Nucleus accumbens (tissue), 56 donors: ENCODE measurements around the gene NFATC4.
"Not testable (repeated sequence)": the region's sequence is repeated elsewhere in the genome, so short reads cannot be mapped to it uniquely, and the experiment has no call there.

ENCODE experiments used
- DNase-seq, 56 donors: peaks; one replicate each; lab custom pipeline; 2025; lab: John Stamatoyannopoulos, UW

NFATC4 gene

DNA sequence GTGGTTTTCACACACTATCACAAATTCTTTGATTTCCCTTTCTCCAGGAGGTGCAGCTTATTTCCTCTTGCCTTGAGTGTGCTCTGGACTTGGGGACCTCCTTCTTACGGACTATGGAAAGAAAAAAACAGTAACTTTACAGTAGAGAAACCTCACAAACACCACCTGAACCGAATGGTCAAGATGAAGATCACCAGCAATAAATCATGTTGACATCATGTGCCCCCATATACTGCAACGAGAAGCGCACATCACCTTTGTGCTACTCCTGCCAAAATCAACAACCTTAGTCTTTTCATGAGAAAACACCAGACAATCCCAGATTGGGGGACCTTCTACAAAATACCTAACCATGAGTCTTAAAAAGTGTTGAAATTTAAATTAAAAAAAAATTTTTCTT is 17.5 kb downstream of the NFATC4 start:
- no peak for DNase-seq

DNA sequence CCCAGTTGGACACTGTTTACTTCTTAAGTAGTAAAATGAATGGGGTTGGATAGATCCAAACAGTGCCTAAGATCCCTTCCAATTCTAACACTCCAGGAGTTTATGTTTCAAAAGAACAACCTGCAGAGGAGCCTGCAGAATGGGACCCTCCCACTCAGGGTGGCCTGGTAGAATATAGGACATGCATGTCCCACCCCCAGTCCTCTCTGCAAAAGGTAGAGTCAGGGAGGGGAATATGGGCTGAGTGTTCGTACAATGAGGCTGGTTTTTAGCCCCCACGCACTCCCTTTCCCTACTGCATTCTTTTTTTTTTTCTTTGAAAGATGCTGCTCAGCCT is 19.0 kb downstream of the NFATC4 start:
- DNase-seq = no peak

DNA sequence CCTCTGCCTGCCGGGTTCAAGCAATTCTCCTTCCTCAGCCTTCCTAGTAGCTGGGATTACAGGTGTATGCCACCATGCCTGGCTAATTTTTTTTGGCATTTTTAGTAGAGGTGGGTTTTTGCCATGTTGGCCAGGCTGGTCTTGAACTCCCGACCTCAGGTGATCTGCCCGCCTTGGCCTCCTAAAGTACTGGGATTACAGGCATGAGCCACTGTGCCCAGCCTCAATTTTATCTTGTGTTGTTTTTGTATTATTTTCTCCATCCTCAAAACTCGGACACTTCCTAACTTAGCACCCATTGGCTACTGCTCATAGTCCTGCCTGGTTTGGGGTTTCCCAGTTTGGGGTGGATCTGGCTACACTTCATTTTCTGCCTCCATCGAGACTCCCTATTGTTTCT is 19.6 kb downstream of the NFATC4 start:
- DNase-seq = not testable (repeated sequence)

DNA sequence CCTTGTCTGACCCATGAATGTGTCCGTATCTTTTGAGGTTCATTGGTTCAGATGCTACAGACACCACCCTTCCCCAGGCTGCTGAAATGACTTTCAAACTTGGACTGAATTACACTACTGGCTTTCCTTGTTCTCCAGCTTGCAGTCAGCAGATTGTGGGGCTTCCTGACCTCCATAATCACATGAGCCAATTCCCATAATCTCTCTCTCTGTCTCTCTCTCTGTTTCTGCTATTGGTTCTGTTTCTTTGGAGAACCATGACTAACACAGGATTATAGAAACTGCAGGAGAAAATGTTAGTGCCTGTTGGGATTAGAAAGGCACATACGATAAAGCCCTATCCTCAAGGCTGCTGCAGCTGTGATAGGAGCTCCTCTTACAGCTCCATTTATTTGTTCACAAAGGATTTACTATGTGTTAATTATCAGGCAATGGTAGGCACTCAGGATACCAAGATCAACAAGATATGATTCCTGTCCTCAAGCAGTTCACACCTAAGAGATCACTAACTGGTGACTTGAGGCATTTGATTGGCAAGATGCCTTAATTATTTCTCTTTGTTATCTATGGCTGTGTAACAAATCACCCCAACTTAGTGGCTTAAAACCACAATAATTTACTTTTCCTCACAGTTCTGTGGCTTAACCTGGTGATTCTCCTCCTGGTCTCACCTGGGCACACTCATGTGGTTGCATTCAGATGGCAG is 20.6 kb downstream of the NFATC4 start:
- no peak for DNase-seq

DNA sequence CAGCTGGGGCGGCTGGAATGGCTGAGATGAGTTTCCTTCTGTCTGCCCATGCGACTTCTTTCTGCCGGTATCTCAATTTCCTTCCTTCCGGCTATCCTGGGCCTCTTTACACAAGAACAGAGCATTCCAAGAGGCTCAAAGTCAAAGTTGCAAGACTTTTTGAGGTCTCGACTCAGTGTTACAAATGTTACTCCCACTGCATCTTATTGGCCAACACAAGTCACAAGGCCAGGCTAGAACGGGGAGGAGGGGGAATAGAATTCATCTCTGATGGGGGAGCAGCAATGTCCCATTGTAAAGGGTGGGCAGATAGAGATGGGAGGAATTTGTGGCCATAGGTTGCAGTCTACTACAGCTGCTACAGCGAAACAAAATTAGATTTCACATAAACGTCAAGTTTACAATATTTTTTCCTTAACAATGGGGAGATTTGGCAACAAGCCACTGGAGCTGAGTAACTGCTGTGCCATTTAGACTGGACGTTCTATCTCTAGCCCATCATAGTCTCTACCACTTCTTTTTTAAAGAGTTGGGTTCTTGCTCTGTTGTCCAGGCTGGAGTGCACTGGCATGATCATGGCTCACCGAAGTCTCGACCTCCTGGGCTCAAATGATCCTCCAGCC is 21.4 kb downstream of the NFATC4 start:
- DNase-seq = no peak

DNA sequence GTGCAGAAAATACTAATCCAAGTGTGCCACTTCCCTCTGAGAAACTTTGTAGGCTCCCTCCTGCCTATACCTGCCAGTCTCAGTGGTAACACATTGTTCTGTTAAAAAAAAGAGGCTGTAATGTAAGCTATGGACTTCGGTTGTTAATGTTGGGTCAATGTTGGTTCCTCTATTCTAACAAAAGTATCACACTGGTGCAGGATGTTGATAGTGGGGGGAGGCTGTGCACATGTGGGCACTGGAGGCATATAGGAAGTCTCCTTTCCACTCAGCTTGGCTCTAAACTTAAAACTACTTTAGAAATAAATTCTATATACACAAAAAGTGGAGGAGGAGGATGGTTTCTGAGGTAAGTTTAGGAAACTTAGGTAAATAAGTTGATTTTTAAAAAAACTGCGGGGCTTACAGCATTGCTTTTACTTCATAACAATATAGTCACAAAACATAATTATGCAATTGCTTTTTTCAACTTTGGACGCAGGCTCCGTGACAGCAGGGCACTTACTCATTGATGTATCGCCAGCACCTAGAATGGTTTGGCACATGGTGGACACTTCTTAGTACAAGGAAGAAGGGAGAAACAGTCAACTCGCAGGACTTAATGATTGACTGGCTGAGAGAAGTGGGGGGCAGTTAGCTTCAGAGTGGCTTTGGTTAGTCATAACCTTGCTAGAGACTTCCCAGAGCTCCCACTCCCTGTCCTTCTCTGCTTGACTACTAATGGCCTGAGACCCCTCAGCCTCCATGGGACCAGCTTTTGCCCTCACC is 22.9 kb downstream of the NFATC4 start:
- no peak for DNase-seq

DNA sequence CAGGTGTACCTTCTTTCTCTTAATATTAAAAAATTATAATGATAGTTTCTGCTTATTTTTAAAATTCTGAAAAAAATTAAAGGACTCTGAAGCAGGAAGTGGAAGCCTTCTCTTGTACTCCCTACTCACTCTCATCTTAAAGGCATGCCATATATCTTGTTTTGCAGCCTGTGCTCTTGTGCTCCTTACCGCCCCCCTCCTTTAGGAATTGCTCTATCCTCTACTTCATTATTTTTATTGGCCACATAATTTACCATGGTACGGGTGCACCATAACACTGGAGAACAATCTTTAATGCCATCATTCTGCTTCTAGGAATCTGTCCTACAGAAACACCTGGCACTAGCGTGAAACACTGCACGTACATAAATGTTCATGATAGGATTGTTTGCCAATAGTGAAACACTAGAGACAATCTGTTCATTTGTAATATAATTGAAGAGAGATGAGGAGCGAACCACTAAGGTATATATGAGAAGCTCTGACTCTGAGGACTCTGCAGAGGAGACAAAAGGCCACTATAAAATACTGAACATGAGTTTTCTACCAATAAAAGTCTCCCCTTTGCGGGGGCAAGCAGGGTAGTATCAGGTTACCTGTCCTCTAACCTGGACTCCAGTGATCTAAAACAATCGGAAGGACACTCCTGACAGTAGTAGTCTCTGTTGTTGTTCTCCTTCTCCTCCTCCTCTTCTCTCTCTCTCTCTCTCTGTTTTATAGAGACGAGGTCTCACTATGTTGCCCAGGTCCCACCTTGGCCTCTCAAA is 24.5 kb downstream of the NFATC4 start:
- DNase-seq = no peak

DNA sequence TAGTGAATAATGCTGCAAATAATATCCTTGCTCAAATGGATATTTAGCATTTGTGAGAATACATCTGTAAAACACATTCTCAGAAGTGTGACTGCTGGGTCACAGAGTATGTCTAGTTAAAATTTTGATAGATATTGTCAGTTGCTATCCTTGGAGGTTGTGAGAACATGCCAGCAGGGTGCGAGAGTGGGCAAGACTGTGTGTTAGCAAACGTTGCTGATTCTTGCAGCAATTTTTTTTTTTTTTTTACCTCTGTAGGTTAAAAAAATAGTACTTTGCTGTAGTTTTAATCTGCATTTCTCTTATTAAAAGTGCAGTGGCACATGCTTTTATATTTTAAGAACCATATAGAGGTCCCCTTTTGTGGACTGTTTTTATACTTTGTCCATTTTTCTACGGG is 26.3 kb downstream of the NFATC4 start:
- DNase-seq = no peak

DNA sequence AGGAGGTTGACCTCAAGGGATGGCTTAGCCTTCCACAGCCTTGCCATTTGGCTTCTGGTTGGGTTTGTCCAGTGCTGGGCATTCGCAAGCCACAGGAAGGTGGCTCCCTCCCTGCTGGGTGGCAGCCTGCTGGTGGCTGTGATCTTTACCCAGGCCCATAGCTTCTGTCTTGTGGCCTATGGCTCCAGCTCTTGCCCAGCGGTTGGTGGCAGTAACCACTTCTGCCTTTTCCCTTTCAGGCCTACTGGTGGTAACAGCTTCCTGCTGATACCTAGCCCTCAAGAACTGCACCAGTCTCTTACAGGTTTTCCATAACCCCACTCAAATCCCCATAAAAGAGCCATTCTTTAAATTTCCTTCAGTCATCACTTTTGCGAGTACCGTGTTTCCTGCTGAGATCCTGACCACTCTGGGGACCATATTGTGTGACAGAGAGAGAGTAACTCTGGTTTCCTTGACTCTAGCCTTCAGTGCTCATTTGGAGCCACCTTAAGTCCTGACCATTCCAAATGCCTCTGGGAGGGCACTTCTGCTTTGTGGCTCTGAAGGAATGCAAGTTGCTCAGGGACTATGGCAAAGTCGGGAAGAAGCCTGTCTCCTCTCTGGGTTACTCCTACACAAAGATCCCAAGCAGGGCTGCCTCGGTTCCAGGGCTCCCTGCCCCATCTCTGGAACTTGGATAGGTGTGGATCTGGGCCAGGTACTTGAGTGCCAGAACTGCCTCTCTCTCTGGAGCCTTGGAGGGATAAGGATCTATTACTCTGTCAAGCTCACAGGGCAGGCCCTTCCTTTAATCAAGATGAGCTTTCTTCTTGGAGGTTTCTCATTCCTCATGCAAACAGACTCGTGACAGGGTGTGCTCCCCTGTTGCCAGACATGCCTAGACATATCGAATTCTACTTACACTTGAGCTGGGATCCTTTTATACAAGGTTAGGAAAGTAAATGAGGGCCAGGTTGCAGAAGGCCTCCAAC is 27.9 kb downstream of the NFATC4 start:
- DNase-seq = no peak

DNA sequence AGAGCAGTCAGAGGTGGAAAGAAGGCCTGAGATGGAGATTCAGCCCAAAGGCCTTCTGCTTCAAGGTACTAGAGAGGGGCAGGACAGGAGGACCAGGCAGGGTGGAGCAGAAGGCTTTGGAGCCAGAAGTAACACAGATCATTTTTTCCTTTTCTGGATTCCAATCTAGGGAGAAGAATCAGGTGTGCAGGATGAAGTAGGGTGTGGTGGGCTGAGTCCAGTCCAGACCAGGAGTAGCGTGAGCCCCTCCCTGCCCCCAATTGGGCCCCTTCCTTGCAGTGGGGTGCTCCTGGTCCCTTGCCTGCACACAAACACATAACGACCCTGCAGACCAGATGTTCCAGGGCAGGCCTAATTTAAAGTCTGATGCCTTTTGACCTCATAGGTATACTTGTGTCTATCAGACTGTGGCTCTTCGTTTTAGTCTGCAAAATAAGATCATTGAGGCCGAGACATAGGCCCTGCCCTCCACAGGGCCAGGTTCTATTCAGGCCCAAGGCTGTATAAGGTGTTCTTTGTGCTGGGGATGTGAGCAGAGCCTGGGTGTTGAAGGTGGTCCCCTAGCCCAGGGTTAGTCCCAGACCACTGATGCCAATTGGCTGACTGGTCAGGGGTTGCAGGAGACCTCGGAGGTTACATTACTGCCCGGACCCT is 29.8 kb downstream of the NFATC4 start:
- no peak for DNase-seq

DNA sequence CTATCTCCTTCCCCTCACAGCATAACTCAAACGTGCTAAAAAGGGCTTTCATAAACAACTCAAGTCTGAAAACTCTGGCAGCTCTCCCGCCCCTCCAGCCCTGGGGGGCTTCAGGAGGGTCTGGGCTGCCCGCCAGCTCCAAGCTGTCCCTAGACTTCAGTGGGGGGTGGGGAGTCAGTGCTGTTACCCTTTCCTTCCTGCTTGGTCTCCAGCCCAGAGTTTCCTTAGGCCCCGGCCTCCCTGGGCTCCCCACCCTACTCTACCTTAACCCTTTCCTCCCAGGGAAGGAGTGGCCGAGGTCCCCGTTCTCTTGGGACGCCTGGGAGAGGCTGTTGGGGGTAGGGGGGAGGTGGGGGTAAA is 30.3 kb downstream of the NFATC4 start:
- no peak for DNase-seq

DNA sequence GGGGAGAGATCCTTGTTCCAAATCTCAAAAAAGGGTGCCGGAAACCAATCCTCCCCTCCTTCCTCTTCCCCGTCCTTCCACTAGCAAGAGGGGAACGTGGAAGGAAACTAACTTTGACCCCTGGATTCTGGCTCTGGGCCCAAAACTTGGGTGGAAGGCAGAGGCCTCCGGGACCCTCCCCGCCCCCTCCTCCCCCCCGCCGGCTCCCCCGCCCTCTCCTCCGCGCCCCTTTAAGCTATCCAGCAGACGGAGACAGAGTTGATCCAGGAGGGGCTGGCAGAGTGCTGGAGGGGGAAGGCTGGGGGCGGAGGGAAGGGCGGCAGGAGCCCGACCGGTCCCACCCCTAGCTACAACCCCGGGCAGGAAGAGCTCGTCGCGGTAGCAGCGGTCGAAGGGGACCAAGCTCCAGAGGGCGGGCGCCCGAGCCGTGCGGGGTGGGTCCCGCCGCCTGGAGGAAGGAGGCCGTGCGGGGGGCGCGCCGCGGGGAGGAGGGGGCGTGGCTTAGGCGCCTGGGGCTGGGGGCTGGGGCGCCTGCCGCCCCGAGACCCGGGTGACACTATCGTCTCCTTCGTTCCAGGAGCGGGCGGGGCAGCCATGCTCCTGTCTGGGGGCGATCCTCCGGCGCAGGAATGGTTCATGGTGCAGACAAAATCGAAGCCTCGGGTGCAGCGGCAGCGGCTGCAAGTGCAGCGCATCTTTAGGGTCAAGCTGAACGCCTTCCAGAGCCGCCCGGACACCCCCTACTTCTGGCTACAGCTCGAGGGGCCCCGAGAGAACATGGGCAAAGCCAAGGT is 30.9 kb downstream of the NFATC4 start, which contains the start of gene NYNRIN:
TSS of gene NYNRIN (plus strand) at position 351 of the 794 bp plus-strand sequence. CDS start at position 595, 244 bp downstream.
- peak in 10 of 56 donors; percentile 7 to 59 (median 26) for DNase-seq

DNA sequence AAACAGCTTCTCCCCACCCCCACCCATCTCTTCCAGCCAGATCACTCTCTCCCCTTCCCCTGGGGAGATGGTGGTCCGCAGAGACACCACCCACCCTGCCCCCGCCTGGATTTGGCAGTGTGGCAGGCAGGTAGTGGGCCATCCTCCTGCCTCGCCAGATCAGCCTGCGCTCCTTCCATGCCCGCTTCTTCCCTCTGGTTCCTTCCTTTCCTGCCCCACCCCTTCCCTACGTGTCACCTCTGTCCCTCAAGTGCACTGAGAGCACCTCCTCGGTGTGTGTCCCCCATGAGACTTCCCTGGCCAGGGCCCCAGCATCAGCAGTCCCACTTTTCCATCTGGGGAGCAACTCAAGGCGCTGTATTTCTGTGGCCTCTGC is 31.5 kb downstream of the NFATC4 start:
- no peak for DNase-seq

DNA sequence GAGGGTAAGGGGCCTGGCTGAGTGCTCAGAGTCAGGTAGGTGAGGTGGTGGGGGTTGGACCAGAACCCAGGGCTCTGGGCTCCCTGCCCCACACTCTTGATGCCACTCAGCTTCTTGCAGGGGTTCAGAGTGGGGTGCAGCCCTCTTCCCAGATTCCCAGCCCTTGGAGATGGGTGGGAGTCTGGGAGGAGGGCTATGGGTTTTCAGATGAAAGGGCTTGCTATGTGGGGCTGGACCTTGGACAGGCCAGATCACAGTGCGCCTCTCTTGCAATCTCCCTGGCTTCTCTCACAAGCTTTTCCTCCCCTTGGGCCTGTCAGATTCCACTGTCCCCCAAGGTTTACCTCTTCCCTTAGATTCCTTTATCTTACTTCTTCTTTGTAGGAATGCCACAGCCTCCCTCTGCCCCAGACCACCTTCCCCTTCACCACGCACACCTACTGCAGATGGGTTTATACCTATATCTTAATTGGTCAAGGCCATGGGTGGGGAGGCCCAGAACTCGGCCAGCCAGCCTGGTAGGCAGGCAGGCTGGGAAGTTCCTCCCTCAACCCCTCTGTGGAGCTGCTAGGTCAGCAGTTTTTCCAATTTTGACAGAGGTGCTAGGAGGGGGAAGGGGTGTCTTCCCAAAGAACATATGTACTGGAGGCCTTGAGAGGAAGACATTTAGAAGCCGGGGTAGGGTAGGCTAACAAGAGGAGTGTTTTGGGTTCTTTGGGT is 32.2 kb downstream of the NFATC4 start:
- no peak for DNase-seq

DNA sequence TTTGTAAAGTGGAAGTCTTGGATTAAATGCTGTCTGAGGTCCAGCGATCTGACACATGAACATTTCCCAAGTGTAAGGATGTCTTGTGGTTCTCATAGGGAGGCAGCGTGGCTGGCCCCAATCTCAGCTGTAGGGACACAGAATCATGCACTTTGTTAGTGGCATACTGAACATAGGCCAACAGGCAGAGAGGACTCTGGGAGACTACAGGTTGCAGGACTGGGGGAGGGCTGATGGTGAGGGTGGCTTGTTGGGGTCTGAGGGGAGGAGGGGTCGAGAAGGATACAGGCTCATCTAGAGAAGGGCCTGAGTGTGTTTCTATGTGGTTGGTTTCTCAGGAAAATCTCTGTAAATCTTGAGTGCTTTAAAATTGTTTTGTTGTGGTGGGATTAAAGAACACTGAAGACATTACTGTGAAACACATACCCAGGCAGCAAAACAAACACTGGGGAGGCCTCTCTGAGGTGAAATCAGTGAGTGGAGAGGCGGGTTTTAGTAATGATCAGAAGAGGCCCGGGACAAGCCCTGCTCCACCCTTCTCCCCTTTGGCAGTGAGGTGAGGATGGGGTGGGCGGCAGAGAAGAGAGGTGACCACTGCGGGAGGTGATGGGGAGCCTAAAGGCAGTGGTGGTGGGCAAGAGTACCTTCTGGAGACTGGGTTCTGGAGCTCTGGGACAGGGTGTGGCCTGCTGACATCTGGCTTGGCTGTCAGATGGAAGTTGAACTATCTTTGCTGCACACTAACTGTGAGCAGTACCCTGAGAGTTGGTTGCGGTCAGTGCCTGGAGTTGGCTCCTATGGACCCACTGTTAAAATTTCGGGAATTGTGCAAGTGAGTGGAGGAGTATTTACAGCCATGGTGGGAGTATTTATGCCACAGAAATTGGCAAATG is 34.1 kb downstream of the NFATC4 start:
- DNase-seq = no peak

DNA sequence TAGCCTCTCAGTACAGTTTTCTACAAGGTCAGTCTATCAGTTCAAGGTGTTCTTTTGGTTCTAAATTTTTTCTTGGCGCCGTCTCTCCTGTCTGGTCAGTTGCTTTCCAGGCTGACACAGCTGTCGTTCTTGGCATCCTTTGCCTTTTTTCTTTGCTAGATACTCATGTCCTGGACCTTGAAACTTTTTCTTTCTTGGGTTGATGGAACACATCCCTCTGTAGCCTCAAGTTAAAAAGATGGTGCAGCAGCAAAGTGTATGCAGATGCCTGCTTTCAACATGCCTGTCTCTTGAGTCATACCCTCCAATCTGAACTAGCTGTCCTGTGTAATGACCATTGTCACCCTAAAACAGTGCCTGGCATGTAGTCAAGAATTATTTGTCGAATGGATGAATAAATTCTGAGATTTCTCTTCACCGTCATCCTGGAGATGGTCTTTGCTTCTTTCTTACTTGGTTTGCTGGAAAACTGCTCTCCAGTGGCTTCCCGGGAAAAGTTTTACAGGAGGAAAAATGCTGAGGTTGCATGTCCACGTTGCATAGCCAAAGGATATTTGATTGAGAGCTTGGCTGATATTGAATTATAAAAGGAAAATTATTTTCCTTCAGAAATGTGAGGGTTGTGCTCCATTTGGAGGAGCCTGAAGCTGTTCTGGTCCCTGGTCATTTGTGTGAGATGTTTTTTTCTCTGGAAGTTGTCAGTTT is 35.5 kb downstream of the NFATC4 start:
- DNase-seq = no peak
